ENCODE measurements around the gene CHIC2.

DNA sequence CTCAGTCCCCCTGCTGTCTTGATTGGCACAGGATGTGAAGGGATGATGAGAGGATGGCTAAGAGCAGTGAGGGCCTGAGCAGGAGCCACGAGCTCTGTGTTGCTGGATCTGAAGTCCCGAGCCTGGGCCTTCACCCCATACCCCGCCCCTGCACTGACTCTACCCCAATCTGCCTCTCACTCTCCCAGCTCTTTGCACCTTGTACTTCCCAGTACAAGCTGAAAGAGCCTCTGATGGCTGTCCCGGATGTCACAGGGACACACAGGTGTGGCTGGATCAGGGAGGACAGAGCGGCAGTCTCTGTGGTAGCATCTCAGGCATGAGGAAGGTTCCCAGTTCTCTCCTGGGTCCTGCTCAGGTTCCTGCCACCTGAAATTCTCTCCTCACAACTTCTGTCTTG lies 103.6 kb downstream of the CHIC2 start:
- TF ChIP-seq CTCF (conservative IDR thresholded peaks at IDR 0.05; ENCODE audit: low read depth, low read length) (no peak), EZH2 (IDR thresholded peaks at IDR 0.05; ENCODE audit: low read length, unreplicated experiment) (no peak), EZH2phosphoT487 (IDR thresholded peaks at IDR 0.05; ENCODE audit: borderline replicate concordance, low read length) (no peak)

Data from PC-3 (cell line).